Esophagus squamous epithelium (tissue), 5 donors: ENCODE data around the gene SLIT1. TPM values are rescaled to one million over a fixed set of nuclear protein-coding genes. Genes with fewer than 3 reads are reported as not detected.

Source experiments
- DNase-seq: peaks from one replicate; lab custom pipeline; 2025; lab: John Stamatoyannopoulos, UW
- H3K27ac ChIP-seq, 4 donors: fragments of 200-600 bp; sonication (generic); one replicate each; pipeline ENCODE4 v1.5.1; 2016 to 2019; ENCODE audit warnings: mild to moderate bottlenecking in 1 of 4
- H3K27me3 ChIP-seq, 4 donors: fragments of 200-600 bp; sonication (generic); 1 replicate in 3 of 4; 2 replicates in 1 of 4; pipeline versions ENCODE4 v1.5.1 to v1.6.0; 2017 to 2021; ENCODE audit warnings: antibody characterized with exemption in 1 of 4
- H3K36me3 ChIP-seq, 3 donors: fragments of 200-600 bp; sonication (generic); one replicate each; pipeline ENCODE4 v1.5.1; 2016 to 2019
- H3K4me1 ChIP-seq, 3 donors: fragments of 200-600 bp; sonication (generic); one replicate each; pipeline ENCODE4 v1.5.1; 2017 to 2019
- H3K4me3 ChIP-seq, 4 donors: fragments of 200-600 bp; sonication (generic); 1 replicate in 3 of 4; 2 replicates in 1 of 4; pipeline ENCODE4 v1.5.1; 2016 to 2019; ENCODE audit warnings: mild to moderate bottlenecking in 2 of 4, moderate library complexity in 1 of 4
- H3K9me3 ChIP-seq, 3 donors: fragments of 200-600 bp; sonication (generic); one replicate each; pipeline ENCODE4 v1.5.1; 2016 to 2019
- CTCF ChIP-seq, 6 experiments: fragments of 450-650 bp in 4 of 6; fragments of 200-600 bp in 2 of 6; sonication (generic) in 2 of 6; IDR thresholded peaks; one replicate each; pipeline ENCODE4 v1.5.1; 2016 to 2019; ENCODE audit warnings: antibody characterized with exemption in 6 of 6, mild to moderate bottlenecking in 4 of 6, moderate library complexity in 4 of 6
- POLR2A ChIP-seq, 4 donors: fragments of 450-650 bp; IDR thresholded peaks; one replicate each; pipeline ENCODE4 v1.6.1; 2017; ENCODE audit warnings: antibody characterized with exemption in 4 of 4, mild to moderate bottlenecking in 4 of 4, moderate library complexity in 3 of 4
- WGBS, 2 donors: methylation state at CpG; one replicate each; pipeline ENCODE4 v1.1.5; 2018; 5-methylcytosine and 5-hydroxymethylcytosine counted together
- intact Hi-C: fragments of 100-400 bp; cut with DNase I; formaldehyde crosslinking; loops from one replicate; pipeline ENCODE4 v1.15.0; 2022
- total RNA-seq, 4 donors: library from RNA; depleted of rRNA; stranded (reverse); fragments of >200 nt; gene quantifications; one replicate each; pipeline ENCODE4 v1.1.0, GENCODE V29; 2016
- donor health status: DM: yes; HTN: yes; CAD: no.

The SLIT1 gene
- total RNA-seq, 4 donors from 2014 or later: not detected

GRCh38 chr10:97028126-97028831 is 157.5 kb downstream of the SLIT1 start:
- H3K4me1 ChIP-seq: peaks cover 0 to 13% (median 3%) of the 10 kb centered on the region in 3 donors
- H3K27ac ChIP-seq: no peak overlapping the region
- H3K36me3 ChIP-seq: no peaks in the 10 kb centered on the region
- DNase-seq: no peak
- TF ChIP-seq POLR2A (IDR thresholded peaks at IDR 0.05) (no peak), CTCF (IDR thresholded peaks at IDR 0.05) (no peak)
- intact Hi-C loops: loop anchor here (10.0 kb wide), 1 partner anchor 653 kb away; no protein-coding TSS in a partner anchor
- peaks cover 0 to 22% (median 0%) of the 10 kb centered on the region in 4 donors for H3K27me3 ChIP-seq
- H3K4me3 ChIP-seq: no peak overlapping the region
- no peaks in the 10 kb centered on the region for H3K9me3 ChIP-seq
- 73 to 86% methylated on average over 2 of the region's 2 CpGs for WGBS, 2 donors

- Histone ChIP-seq H3K36me3 (no peaks in the 10 kb centered on the region), H3K4me1 (peaks cover 0 to 20% (median 8%) of the 10 kb centered on the region in 3 donors), H3K27ac (no peak overlapping the region), H3K4me3 (no peak overlapping the region), H3K9me3 (no peaks in the 10 kb centered on the region), H3K27me3 (peaks cover 0 to 12% (median 0%) of the 10 kb centered on the region in 4 donors)
- WGBS, 2 donors: 66 to 72% methylated on average over 8 to 9 of the region's 9 CpGs
- DNase-seq: no peak
- intact Hi-C loops: loop anchor here (10.0 kb wide), 1 partner anchor 651 kb away; no protein-coding TSS in a partner anchor
- peak; percentile 28 to 78 (median 62) for TF ChIP-seq CTCF (IDR thresholded peaks at IDR 0.05)
- no peak for TF ChIP-seq POLR2A (IDR thresholded peaks at IDR 0.05)
These were observed 160.0 kb downstream of the SLIT1 start for GRCh38 chr10:97025613-97026242.

GRCh38 chr10:97024168-97025073 is 161.3 kb downstream of the SLIT1 start:
- H3K27ac ChIP-seq: peak overlapping the region in 1 of 4 donors; percentile 1
- WGBS, 2 donors: 34 to 62% methylated on average over 11 to 13 of the region's 13 CpGs
- no peak overlapping the region for H3K4me3 ChIP-seq
- no peaks in the 10 kb centered on the region for H3K9me3 ChIP-seq
- DNase-seq: no peak
- H3K27me3 ChIP-seq: peaks cover 0 to 7% (median 0%) of the 10 kb centered on the region in 4 donors
- H3K4me1 ChIP-seq: peaks cover 0 to 29% (median 8%) of the 10 kb centered on the region in 3 donors
- TF ChIP-seq CTCF (IDR thresholded peaks at IDR 0.05) (no peak), POLR2A (IDR thresholded peaks at IDR 0.05) (no peak)
- H3K36me3 ChIP-seq: no peaks in the 10 kb centered on the region
- intact Hi-C loops: loop anchor here (10.0 kb wide), 1 partner anchor 650 kb away; no protein-coding TSS in a partner anchor

GRCh38 chr10:97023401-97024167 is 162.2 kb downstream of the SLIT1 start:
- Histone ChIP-seq H3K27me3 (no peaks in the 10 kb centered on the region), H3K4me1 (peaks cover 0 to 29% (median 8%) of the 10 kb centered on the region in 3 donors), H3K4me3 (no peak overlapping the region), H3K9me3 (no peaks in the 10 kb centered on the region), H3K27ac (peak overlapping the region in 1 of 4 donors; percentile 1), H3K36me3 (no peaks in the 10 kb centered on the region)
- intact Hi-C loops: loop anchor here (10.0 kb wide), 1 partner anchor 649 kb away; no protein-coding TSS in a partner anchor
- TF ChIP-seq CTCF (IDR thresholded peaks at IDR 0.05): no peak
- no peak for TF ChIP-seq POLR2A (IDR thresholded peaks at IDR 0.05)
- 78% methylated on average over 8 to 13 of the region's 14 CpGs for WGBS, 2 donors
- DNase-seq: no peak
